HG03280 (cell line): Measurements from ENCODE around the gene MBTPS1.
"Not testable (repeated sequence)": the region's sequence is repeated elsewhere in the genome, so short reads cannot be mapped to it uniquely, and the experiment has no call there.

Experiments
- ATAC-seq: cut with Tn5 transposase; IDR thresholded peaks from one replicate; pipeline ENCODE4 v1.9.1; 2021; ENCODE audit warnings: mild to moderate bottlenecking, moderate library complexity; ENCODE audit not compliant: unreplicated experiment

Gene MBTPS1

DNA sequence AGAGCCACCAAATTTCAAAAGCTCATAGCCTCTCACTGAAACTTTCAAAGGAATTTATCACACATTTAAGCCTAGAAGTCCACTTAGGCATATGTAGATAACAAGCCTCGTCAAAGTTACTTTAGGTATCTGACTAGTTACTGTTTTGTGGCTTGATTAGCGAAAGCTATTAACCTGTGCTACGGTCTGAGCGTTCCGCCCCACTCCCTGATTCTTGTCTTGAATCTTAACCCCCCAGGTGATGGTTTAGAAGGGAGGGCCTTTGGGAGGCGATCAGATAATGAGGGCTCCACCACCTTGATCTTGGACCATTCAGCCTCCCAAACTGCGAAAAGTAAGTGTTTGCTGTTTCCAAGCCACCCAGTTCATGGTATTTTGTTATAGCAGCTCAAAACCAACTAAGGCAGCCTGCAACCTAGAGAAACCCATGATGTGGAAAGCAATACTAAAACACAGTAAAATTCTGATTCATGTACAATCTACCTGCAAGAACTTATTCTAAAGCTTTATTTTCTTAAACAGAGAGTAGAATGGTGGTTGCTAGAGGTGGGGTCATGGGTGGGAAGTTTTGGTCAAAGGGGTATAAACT, 21.1 kb upstream of the MBTPS1 start:
- no peak for ATAC-seq

GRCh38 chr16:84137287-84137686, 20.5 kb upstream of the MBTPS1 start:
- no peak for ATAC-seq

DNA sequence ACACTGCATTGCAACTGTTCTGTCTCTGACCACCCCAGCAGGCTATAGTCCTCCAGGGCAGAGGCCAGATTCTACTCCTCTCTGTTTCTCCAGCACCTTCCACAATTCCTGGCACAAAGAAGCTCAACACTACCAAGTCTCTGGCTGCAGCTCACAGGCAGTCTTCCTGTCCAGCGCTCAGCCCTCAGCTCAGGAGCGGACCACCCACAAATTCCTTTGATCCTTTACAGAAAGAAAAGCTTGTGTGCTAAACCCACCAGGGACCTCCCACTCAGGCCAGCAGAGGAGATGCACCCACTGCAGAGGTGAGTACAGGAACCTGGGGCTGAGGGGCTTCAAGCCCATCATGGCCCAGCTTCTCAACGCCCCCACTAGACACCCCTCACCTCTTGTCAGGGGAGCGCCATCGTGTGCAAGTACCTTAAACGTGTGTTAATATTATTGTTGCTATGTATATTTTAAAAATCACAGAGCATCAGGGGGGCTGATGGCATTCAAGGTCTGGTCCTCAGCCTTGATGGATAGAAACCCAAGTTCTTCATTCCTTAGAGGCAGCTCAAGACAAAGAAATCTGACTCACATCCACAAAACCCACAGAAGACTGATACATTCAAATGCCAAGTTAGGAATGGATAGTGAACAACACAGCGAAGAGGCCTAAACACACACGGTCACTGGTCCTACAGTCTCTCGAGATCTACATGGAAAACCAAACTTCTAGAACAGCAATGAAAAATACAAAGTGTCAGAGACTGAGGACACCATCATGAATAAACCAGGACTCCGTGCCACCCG, 19.8 kb upstream of the MBTPS1 start:
- no peak for ATAC-seq

DNA sequence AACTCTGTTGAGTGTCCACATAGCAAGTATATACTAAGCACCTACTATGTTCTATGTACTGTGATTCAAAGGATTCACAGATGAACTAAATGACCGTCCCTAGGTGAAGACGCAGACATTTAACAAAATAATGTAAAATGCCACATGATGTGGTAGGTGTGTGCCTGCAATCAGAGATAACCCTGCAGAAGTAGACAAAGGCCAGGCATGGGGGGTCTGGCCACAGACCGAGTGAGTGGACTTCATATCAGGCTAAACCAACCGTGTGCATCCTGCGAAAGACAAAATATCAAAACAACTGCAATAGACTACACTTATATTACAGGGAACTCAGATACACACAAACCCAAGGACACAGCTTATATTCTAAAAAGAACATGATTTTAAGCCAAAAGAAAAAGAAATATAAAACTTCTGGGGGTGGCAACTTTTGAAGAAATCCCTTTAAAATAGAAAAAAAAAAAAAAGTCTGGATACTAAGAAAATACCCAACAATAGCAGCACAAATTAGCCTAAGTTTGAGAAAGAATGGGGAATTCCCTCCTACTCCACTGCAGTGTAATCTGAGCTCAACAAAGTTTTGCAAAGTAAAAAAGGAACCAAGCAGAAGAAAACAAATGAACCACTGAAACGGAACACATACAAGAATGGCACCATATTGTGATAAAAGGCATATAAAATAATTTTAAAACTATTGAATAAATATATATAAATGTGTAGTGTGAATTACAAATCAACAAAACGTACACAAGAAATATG, 16.0 kb upstream of the MBTPS1 start:
- ATAC-seq, result no peak

GRCh38 chr16:84131117-84131516, 14.4 kb upstream of the MBTPS1 start:
- ATAC-seq, result no peak

GRCh38 chr16:84124257-84125073, 7.7 kb upstream of the MBTPS1 start:
- peak; percentile 62 for ATAC-seq

DNA sequence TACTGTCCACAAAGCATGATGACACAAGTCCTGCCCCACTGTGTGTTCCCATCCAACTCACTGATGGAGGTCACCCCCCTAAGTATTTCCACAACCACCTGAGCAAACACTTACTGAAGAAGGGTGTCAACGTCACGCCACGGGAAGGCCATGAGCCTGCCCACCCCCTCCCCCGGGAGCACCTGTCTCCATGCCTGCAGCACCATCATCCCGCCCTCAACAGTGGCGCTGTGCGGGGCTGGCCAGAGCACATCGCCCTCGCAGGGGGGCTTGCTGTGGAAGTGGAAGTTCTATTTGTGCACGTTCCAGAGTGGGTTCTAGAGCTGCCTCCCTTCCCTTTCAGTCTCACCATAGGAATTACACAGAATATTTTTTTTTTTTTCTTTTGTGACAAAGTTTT, 4.3 kb upstream of the MBTPS1 start:
- ATAC-seq, result no peak

- no peak for ATAC-seq
These were observed 3.3 kb upstream of the MBTPS1 start for GRCh38 chr16:84120023-84120422.

DNA sequence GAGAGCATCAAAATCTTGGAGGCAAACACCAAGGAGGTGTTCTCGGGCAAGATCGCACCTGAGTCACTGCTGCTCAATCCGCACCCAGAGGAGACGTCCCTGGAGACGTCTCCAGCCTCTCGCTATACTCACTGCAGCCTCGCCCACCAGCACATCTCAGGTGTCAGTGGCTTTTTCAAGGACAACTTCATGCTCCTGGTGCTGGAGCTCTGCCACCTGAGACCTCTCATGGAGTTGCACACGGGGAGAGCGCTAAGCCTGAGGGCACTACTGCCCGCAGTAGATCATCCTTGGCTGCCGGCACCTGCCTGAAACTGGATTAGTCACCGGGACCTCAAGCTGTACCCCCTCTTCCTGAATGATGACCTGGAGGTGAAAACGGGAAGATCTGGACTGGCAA, 2.6 kb upstream of the MBTPS1 start:
- ATAC-seq, result no peak

GRCh38 chr16:84118315-84118714, 1.6 kb upstream of the MBTPS1 start:
- not testable (repeated sequence) for ATAC-seq

DNA sequence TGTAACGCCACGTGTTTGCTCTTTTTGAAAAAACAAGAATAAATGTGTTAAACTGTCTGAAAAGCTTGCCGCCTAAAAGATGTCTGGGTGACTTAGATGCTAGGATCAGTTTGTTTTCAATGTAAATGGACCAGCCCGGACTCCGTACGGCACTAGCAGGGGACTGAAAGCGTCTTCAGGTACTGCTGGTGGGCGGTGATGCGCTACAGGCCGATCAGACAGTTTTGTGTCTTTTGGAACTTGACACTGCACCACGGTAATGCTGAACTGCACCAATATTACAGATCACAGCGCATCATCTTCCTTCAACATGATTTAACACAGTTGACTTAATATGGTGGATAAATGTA, 727 bp upstream of the MBTPS1 start:
- no peak for ATAC-seq

GRCh38 chr16:84115919-84116719, 623 bp downstream of the MBTPS1 start:
- ATAC-seq, result peak; percentile 35

- ATAC-seq, result not testable (repeated sequence)
These were observed 4.8 kb downstream of the MBTPS1 start for GRCh38 chr16:84111949-84112348.

DNA sequence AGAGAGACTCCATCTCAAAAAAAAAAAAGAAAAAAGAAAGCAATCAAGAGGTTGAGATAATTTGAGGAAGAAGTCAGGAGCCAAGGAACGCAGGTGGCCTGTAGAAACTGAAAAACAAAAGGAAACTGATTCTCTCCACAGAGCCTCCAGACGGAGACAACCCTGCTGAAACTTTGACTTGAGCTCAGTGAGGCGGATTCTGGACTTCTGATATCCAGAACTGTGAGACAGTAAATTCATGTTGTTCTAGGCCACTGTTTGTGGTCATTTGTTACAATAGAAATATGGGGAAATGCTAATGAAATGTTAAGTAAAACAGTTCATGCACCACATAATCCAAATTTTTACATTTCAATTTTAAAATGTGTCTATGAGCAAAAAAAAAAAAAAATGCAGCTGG, 5.2 kb downstream of the MBTPS1 start:
- no peak for ATAC-seq

DNA sequence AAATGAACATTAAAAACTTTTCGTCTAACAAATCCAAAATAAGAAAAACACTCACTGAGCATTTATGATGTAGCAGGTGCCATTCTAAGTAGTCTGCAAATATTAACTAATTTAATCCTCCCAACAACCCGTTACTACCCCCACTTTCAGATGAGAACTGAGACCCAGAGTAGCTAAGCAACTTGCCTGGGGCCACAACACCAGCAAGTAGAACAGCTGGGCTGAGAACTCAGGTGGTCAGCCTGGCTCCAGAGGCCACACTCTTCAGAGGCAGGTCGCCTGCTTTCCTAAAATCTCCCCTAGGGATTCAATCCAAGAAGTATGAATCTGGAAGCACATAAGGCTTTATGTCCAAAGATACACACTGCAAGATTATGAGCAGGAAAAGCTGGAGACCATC, 6.2 kb downstream of the MBTPS1 start:
- no peak for ATAC-seq

DNA sequence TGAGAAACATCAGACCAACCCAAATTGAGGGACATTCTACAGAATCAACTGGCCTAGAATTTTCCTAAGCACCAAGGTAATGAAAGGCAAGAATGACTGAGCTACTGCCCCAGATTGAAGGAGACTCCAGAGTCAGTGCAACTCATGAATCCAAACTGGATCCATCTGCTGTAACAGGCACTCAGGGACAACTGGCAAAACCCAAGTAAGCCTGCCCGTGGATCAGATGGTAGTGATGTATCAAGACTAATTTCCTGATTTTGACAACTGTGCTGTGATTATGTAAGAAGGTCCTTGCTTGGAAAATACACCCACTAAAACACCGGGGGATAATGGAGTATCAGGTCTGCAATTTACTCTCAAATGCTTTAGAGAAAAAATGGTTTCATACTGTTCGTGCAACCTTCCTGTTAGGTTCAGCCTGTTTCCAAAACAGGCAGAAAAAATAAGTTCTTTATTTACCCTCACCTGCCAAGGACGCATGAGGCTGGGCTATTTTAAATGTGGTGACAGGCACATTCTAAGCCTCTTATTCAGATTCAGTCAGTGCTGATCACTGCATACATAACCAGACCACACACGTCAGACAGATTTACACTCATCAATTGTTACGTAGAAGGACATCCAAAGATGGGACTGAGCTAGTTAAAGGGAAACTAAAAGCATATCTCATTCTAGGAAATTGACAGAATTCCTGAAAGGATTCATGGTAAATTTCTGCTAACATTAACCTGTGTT, 7.0 kb downstream of the MBTPS1 start:
- no peak for ATAC-seq

GRCh38 chr16:84107921-84108320, 8.8 kb downstream of the MBTPS1 start:
- ATAC-seq, result no peak

GRCh38 chr16:84105948-84106740, 10.6 kb downstream of the MBTPS1 start:
- ATAC-seq, result no peak

- ATAC-seq, result no peak
These were observed 11.4 kb downstream of the MBTPS1 start for GRCh38 chr16:84105301-84105815.
